ENCODE measurements around the gene ANKS3.

- TF ChIP-seq SRF (IDR thresholded peaks at IDR 0.05; ENCODE audit: low read depth, low read length) (no peak), CTCF (IDR thresholded peaks at IDR 0.05; ENCODE audit: control extremely low read depth in 1 of 3, insufficient read depth in 1 of 3, low read depth in 1 of 3, low read length in 3 of 3) (no peak), EP300 (IDR thresholded peaks at IDR 0.05; ENCODE audit: borderline replicate concordance in 1 of 2, low read depth in 2 of 2, low read length in 2 of 2) (no peak)
These were observed 4.2 kb downstream of the ANKS3 start for GRCh38 chr16:4729876-4730275.

Data from H1 (cell line).